GM03348 (cell line): Measurements from ENCODE around the gene EP300.
"Not testable (repeated sequence)": the region's sequence is repeated elsewhere in the genome, so short reads cannot be mapped to it uniquely, and the experiment has no call there.

Source experiments
- DNase-seq: peaks from one replicate; pipeline ENCODE4 v3.0.0; 2012; ENCODE audit warnings: low spot score

Gene EP300

GRCh38 chr22:41085842-41086241, 6.5 kb upstream of the EP300 start:
- no peak for DNase-seq

- peak; percentile 99 for DNase-seq
Measured at GRCh38 chr22:41091132-41092022, 1.0 kb upstream of the EP300 start.

- DNase-seq = peak; percentile 33
Measured at GRCh38 chr22:41092847-41093411, 537 bp downstream of the EP300 start.

- peak; percentile 37 for DNase-seq
Measured at GRCh38 chr22:41094041-41094593, 1.7 kb downstream of the EP300 start.

GRCh38 chr22:41096391-41096790, 4.0 kb downstream of the EP300 start:
- no peak for DNase-seq

- no peak for DNase-seq
Measured at GRCh38 chr22:41096841-41097240, 4.4 kb downstream of the EP300 start.

- no peak for DNase-seq
Measured at GRCh38 chr22:41099036-41099435, 6.6 kb downstream of the EP300 start.

GRCh38 chr22:41106122-41106968, 14.0 kb downstream of the EP300 start:
- no peak for DNase-seq

GRCh38 chr22:41106969-41107325, 14.6 kb downstream of the EP300 start:
- DNase-seq = not testable (repeated sequence)

- no peak for DNase-seq
Measured at GRCh38 chr22:41110968-41111367, 18.6 kb downstream of the EP300 start.

- DNase-seq = no peak
Measured at GRCh38 chr22:41116342-41116741, 23.9 kb downstream of the EP300 start.

- no peak for DNase-seq
Measured at GRCh38 chr22:41117127-41117965, 25.0 kb downstream of the EP300 start.

GRCh38 chr22:41123151-41123550, 30.8 kb downstream of the EP300 start:
- no peak for DNase-seq

- DNase-seq = no peak
Measured at GRCh38 chr22:41124086-41124485, 31.7 kb downstream of the EP300 start.

GRCh38 chr22:41127451-41127850, 35.1 kb downstream of the EP300 start:
- no peak for DNase-seq

GRCh38 chr22:41128606-41129005, 36.2 kb downstream of the EP300 start:
- DNase-seq = no peak

- DNase-seq = no peak
Measured at GRCh38 chr22:41132550-41132949, 40.2 kb downstream of the EP300 start.

- DNase-seq = no peak
Measured at GRCh38 chr22:41140365-41140957, 48.1 kb downstream of the EP300 start.

GRCh38 chr22:41145921-41146320, 53.5 kb downstream of the EP300 start:
- DNase-seq = not testable (repeated sequence)

- DNase-seq = no peak
Measured at GRCh38 chr22:41146573-41146972, 54.2 kb downstream of the EP300 start.

- no peak for DNase-seq
Measured at GRCh38 chr22:41147722-41148121, 55.3 kb downstream of the EP300 start.
